T-cell (primary cell): ENCODE measurements around the gene CORIN. TPM values are rescaled to one million over a fixed set of nuclear protein-coding genes. Genes with fewer than 3 reads are reported as not detected.
"Not testable (repeated sequence)": the region's sequence is repeated elsewhere in the genome, so short reads cannot be mapped to it uniquely, and the experiment has no call there.

Experiments
- ATAC-seq, 4 experiments: fragments of 200-7000 bp in 3 of 4; fragments of 150-1000 bp in 1 of 4; cut with Tn5 transposase; replicated peaks in 1 of 4; 1 replicate in 3 of 4; 2 replicates in 1 of 4; pipeline ENCODE4 v1.10.0; 2021; ENCODE audit warnings: moderate library complexity in 3 of 4, mild to moderate bottlenecking in 2 of 4, moderate number of reproducible peaks in 1 of 4
- CTCF ChIA-PET, 2 donors: fragments of 300-600 bp; sonication (Branson Sonifier 250); formaldehyde crosslinking; loops; one replicate each; lab custom pipeline; 2022; ENCODE audit warnings: antibody characterized with exemption in 2 of 2; lab: Charles Lee
- POLR2A ChIA-PET, 2 donors: fragments of 300-600 bp; sonication (Branson Sonifier 250); formaldehyde crosslinking; loops; one replicate each; lab custom pipeline; 2022; ENCODE audit warnings: antibody characterized with exemption in 2 of 2; lab: Charles Lee
- DNase-seq, 35 experiments: peaks; one replicate each; pipeline versions ENCODE4 v3.0.0 to v3.0.0-alpha.2; 2013 to 2023
- H3K27ac ChIP-seq: one replicate; pipeline ENCODE4 v1.5.1; 2013; ENCODE audit warnings: low read length
- H3K27me3 ChIP-seq, 2 experiments: replicated peaks in 1 of 2; 1 replicate in 1 of 2; 2 replicates in 1 of 2; pipeline versions ENCODE4 v1.6.1 to v1.7.0; 2013; ENCODE audit warnings: low read length in 1 of 2, mixed read lengths in 1 of 2; ENCODE audit not compliant: control insufficient read depth in 2 of 2, insufficient read depth in 2 of 2; ENCODE audit errors: extremely low read depth in 1 of 2
- H3K36me3 ChIP-seq, 2 donors: 1 replicate in 1 of 2; 2 replicates in 1 of 2; pipeline versions ENCODE4 v1.6.1 to v1.7.0; 2013; ENCODE audit warnings: low read length in 1 of 2; ENCODE audit not compliant: control insufficient read depth in 2 of 2, insufficient read depth in 1 of 2; ENCODE audit errors: extremely low read depth in 1 of 2
- H3K4me1 ChIP-seq, 2 experiments: 1 replicate in 1 of 2; 2 replicates in 1 of 2; pipeline versions ENCODE4 v1.6.1 to v1.7.0; 2013; ENCODE audit warnings: low read length in 2 of 2, mixed read lengths in 1 of 2; ENCODE audit not compliant: insufficient read depth in 2 of 2, control insufficient read depth in 1 of 2; ENCODE audit errors: extremely low read depth in 1 of 2
- H3K4me3 ChIP-seq, 2 donors: 1 replicate in 1 of 2; 2 replicates in 1 of 2; pipeline versions ENCODE4 v1.5.1 to v1.7.0; 2013; ENCODE audit warnings: mild to moderate bottlenecking in 2 of 2, low read length in 1 of 2, moderate library complexity in 1 of 2; ENCODE audit not compliant: control insufficient read depth in 1 of 2; ENCODE audit errors: extremely low read depth in 1 of 2
- H3K9me3 ChIP-seq: 2 replicates; pipeline ENCODE4 v1.7.0; 2013
- H3K27ac Mint-ChIP-seq, 2 donors: one replicate each; pipeline ENCODE4 v1.8.0; 2020 to 2021; ENCODE audit warnings: mild to moderate bottlenecking in 2 of 2, mixed read lengths in 2 of 2
- H3K27me3 Mint-ChIP-seq, 2 donors: one replicate each; pipeline ENCODE4 v1.8.0; 2021 to 2022; ENCODE audit warnings: mixed read lengths in 2 of 2
- H3K36me3 Mint-ChIP-seq: one replicate; pipeline ENCODE4 v1.8.0; 2021; ENCODE audit warnings: mixed read lengths
- H3K4me1 Mint-ChIP-seq, 3 donors: one replicate each; pipeline ENCODE4 v1.8.0; 2020 to 2022; ENCODE audit warnings: mixed read lengths in 3 of 3, mild to moderate bottlenecking in 1 of 3
- H3K4me3 Mint-ChIP-seq, 3 donors: one replicate each; pipeline ENCODE4 v1.8.0; 2020 to 2022; ENCODE audit warnings: mild to moderate bottlenecking in 3 of 3, mixed read lengths in 3 of 3, moderate library complexity in 3 of 3
- H3K9me3 Mint-ChIP-seq, 3 donors: one replicate each; pipeline ENCODE4 v1.8.0; 2020 to 2022; ENCODE audit warnings: mixed read lengths in 3 of 3
- WGBS: methylation state at CpG from one replicate; pipeline ENCODE4 v1.1.5; 2013; ENCODE audit warnings: missing lambda C conversion rate; ENCODE audit not compliant: insufficient coverage; 5-methylcytosine and 5-hydroxymethylcytosine counted together
- total RNA-seq, 35 experiments: library from RNA in 6 of 35; stranded (reverse) in 6 of 35; fragments of 120-200 nt in 1 of 35; gene quantifications; one replicate each; pipeline versions ENCODE4 v1.2.1 to v1.2.4 and lab custom pipeline; 2013 to 2026

CORIN gene
- total RNA-seq, 5 donors from 2014 or later (not counting 1 experiment from before 2014, with no cell fraction given), result 0.44 to 0.86 (median 0.55) TPM; not detected in 1

DNA sequence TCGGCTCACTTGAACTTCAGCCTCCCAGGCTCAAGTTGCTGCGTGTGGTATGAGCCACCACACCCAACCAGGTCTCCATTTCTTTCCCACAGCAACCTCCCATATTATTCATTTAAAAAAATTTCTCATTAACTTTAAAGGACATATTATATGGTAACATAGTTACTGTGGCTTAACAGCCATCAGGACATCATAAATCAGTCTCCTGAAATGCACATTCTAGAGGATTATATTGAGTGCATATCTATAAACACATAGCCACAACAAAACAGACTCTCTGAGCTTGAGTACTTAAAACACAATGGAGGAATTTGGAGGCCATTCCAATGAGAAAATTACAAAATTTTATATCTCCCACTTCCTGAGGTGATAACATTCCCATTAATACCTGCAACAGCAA is 61.5 kb downstream of the CORIN start:
- CTCF ChIA-PET, result no interaction called here

DNA sequence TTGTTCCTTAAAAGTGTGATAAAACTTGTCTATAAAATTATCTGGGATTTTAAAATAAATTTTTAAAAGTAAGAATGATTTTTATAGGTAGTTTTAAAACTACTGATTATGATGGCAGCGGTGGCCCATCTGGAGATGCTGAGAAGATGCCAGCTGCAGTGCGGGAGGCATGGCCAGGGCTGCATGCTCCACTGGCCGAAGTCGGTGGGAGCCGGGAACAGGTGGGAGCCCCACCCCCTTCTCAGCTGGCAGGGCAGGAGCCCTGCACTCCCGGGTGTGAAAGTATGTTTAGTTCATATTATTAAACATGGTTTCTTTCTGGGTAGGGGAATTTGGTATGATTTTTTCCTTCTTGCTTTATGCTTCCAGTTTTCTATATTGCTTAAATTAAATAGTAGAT is 63.8 kb downstream of the CORIN start:
- H3K27ac Mint-ChIP-seq, result no peak overlapping the region
- H3K4me1 Mint-ChIP-seq, result no peaks in the 10 kb centered on the region
- ATAC-seq (no peak), DNase-seq (no peak)
- CTCF ChIA-PET, result interaction anchor here in 1 of 2 donors (0.7 kb wide), 1 partner anchor 17 kb away, joined by 3 read pairs; no protein-coding TSS in a partner anchor
- H3K27me3 Mint-ChIP-seq, result peaks cover 2 to 4% of the 10 kb centered on the region in 2 donors
- no peaks in the 10 kb centered on the region for H3K4me1 ChIP-seq
- H3K36me3 ChIP-seq, result no peaks in the 10 kb centered on the region
- no peak overlapping the region for H3K27ac ChIP-seq
- no peak overlapping the region for H3K4me3 Mint-ChIP-seq
- peaks cover 0 to 2% (median 0%) of the 10 kb centered on the region in 3 donors for H3K9me3 Mint-ChIP-seq
- H3K4me3 ChIP-seq, result no peak overlapping the region
- 100% methylated on average over 1 of the region's 6 CpGs for WGBS
- H3K9me3 ChIP-seq, result no peaks in the 10 kb centered on the region
- POLR2A ChIA-PET, result no interaction called here
- H3K27me3 ChIP-seq, result peaks cover 0 to 2% of the 10 kb centered on the region in 2 experiments
- no peaks in the 10 kb centered on the region for H3K36me3 Mint-ChIP-seq

More for the DNA sequence above, 61.5 kb downstream of the CORIN start:
- no peaks in the 10 kb centered on the region for H3K9me3 ChIP-seq
- POLR2A ChIA-PET, result interaction anchor here in 1 of 2 donors (0.6 kb wide), 1 partner anchor 65 kb away, joined by 3 read pairs; no protein-coding TSS in a partner anchor
- H3K27ac ChIP-seq, result no peak overlapping the region
- H3K36me3 ChIP-seq, result no peaks in the 10 kb centered on the region
- peaks cover 4 to 5% of the 10 kb centered on the region in 2 donors for H3K27me3 Mint-ChIP-seq
- peaks cover 0 to 5% of the 10 kb centered on the region in 2 experiments for H3K27me3 ChIP-seq
- no peak overlapping the region for H3K27ac Mint-ChIP-seq
- no CpG with 5 or more reads among the region's 2 CpGs for WGBS
- DNase-seq (no peak), ATAC-seq (no peak)
- H3K4me1 ChIP-seq, result no peaks in the 10 kb centered on the region
- H3K36me3 Mint-ChIP-seq, result no peaks in the 10 kb centered on the region
- H3K4me3 ChIP-seq, result no peak overlapping the region
- no peak overlapping the region for H3K4me3 Mint-ChIP-seq
- peaks cover 0 to 3% (median 2%) of the 10 kb centered on the region in 3 donors for H3K9me3 Mint-ChIP-seq
- H3K4me1 Mint-ChIP-seq, result no peaks in the 10 kb centered on the region

DNA sequence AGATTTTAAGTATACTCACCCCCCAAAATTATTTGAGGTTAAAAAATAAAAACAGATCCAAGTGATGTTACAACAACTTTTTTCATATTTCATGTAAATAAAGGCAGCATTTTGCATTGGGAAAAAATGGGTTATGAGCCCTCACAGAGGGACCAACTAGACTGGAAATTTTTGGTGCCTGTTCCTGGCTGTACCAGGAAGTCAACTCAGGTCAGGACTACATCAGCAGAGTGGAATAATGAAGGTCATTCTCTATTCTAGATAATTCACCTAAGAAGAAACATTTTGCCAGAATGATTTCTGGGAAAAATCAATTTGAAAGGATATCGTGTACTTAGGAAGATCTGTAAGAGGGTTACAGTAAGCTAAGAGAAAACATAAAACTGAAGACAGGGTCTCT is 66.8 kb downstream of the CORIN start:
- no peak for ATAC-seq
- H3K27me3 ChIP-seq, result no peaks in the 10 kb centered on the region
- peaks cover 0 to 2% (median 0%) of the 10 kb centered on the region in 3 donors for H3K9me3 Mint-ChIP-seq

DNA sequence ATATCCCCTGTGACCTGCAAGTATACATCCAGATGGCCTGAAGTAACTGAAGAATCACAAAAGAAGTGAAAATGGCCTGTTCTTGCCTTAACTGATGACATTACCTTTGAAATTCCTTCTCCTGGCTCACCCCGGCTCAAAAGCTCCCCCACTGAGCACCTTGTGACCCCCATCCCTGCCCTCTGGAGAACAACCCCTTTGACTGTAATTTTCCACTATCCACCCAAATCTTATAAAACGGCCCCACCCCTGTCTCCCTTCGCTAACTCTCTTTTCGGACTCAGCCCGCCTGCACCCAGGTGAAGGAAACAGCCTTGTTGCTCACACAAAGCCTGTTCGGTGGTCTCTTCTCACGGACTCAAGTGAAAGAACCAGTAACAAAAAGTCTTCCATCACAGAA is 69.9 kb downstream of the CORIN start:
- H3K4me1 Mint-ChIP-seq, H3K4me3 ChIP-seq, ATAC-seq, H3K4me1 ChIP-seq, H3K4me3 Mint-ChIP-seq, H3K27me3 Mint-ChIP-seq, H3K9me3 ChIP-seq, POLR2A ChIA-PET, H3K36me3 Mint-ChIP-seq, H3K36me3 ChIP-seq, DNase-seq, H3K27ac ChIP-seq, H3K27ac Mint-ChIP-seq, H3K27me3 ChIP-seq, H3K9me3 Mint-ChIP-seq: not testable (repeated sequence)
- CTCF ChIA-PET, result interaction anchor here in 1 of 2 donors (0.7 kb wide), 1 partner anchor 682 kb away, joined by 4 read pairs; no protein-coding TSS in a partner anchor
- WGBS, result 84% methylated on average over 6 of the region's 7 CpGs

More for the DNA sequence above, 66.8 kb downstream of the CORIN start:
- no peaks in the 10 kb centered on the region for H3K4me1 Mint-ChIP-seq
- Histone ChIP-seq H3K4me3 (no peak overlapping the region), H3K27ac (no peak overlapping the region), H3K36me3 (no peaks in the 10 kb centered on the region), H3K9me3 (no peaks in the 10 kb centered on the region), H3K4me1 (no peaks in the 10 kb centered on the region)
- H3K36me3 Mint-ChIP-seq, result no peaks in the 10 kb centered on the region
- ChIA-PET POLR2A (no interaction called here), CTCF (interaction anchor here in 1 of 2 donors (0.6 kb wide), 1 partner anchor 48 kb away, joined by 3 read pairs; no protein-coding TSS in a partner anchor)
- H3K27me3 Mint-ChIP-seq, result peaks cover 5 to 10% of the 10 kb centered on the region in 2 donors
- no peak for DNase-seq
- 100% methylated on average over 1 of the region's 1 CpG for WGBS
- H3K27ac Mint-ChIP-seq, result no peak overlapping the region
- H3K4me3 Mint-ChIP-seq, result no peak overlapping the region

DNA sequence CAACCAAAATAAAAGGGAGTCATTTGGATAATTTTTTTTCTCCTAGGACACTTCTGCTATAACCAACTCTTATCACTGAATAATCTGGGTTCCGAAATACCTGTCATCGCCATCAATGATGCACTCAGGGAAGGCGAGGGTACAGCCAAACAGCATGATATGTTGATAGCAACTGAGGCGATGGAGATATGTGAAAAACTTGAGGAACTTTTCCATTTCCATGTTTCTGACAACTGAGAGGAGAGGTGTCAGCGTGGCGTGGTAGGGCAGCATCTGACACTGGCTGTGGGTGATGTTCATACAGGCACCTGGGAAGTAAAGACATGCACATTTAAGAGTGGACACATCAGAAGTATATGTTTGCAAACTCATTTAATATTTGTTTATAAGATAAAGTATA is 74.6 kb downstream of the CORIN start:
- Histone ChIP-seq H3K9me3 (no peaks in the 10 kb centered on the region), H3K4me1 (no peaks in the 10 kb centered on the region), H3K4me3 (no peak overlapping the region), H3K27ac (no peak overlapping the region), H3K36me3 (no peaks in the 10 kb centered on the region), H3K27me3 (no peaks in the 10 kb centered on the region)
- Mint-ChIP-seq H3K9me3 (peaks cover 0 to 3% (median 0%) of the 10 kb centered on the region in 3 donors), H3K4me3 (no peak overlapping the region), H3K27me3 (peaks cover 5 to 7% of the 10 kb centered on the region in 2 donors), H3K27ac (no peak overlapping the region), H3K36me3 (no peaks in the 10 kb centered on the region), H3K4me1 (no peaks in the 10 kb centered on the region)
- POLR2A ChIA-PET, result no interaction called here
- DNase-seq, result no peak
- 90% methylated on average over 3 of the region's 6 CpGs for WGBS
- no peak for ATAC-seq
- CTCF ChIA-PET, result no interaction called here

DNA sequence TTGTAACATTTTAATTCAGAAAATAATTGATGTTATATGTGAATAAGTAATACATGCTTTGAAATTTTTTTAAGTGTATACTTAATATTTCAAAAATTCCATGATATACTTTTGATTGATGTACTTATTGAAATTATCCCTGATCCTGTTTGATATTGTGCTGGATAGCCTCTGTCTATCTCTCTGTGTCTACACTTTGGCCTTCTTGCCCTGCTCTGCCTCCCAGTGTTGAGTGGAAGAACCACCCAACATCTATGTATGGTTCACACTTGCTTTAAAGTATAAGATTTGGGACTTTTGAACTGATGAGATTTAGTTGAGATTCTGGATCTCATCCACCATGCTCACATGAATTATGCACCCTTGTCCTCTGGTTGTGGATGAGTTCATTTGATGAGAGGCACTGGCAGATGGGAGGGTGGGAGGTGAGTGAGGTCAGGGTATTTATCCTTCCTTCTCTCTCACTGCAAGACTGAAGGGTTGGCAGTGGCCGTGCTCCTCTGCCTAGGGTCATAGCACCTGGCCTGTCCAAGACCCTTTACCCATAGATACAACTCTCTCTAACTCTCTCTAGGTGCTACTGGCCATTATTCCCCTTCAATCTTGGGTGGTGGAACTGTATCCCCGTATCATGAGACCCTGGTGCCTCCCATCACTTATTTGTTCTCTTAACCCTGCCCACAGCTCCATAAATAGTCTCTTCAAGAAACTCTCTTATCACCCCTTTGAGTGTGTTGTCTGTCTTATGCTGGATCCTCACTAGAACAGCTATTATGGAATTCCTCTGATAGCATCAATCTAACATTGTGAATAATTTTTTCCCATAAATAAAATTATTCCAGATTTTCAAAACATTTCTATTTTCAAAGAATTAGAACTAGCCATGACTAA is 75.2 kb downstream of the CORIN start:
- H3K36me3 Mint-ChIP-seq, result no peaks in the 10 kb centered on the region
- no peak overlapping the region for H3K4me3 Mint-ChIP-seq
- Histone ChIP-seq H3K36me3 (no peaks in the 10 kb centered on the region), H3K4me1 (no peaks in the 10 kb centered on the region), H3K27ac (no peak overlapping the region), H3K9me3 (no peaks in the 10 kb centered on the region), H3K27me3 (no peaks in the 10 kb centered on the region), H3K4me3 (no peak overlapping the region)
- peaks cover 0 to 3% (median 0%) of the 10 kb centered on the region in 3 donors for H3K9me3 Mint-ChIP-seq
- no peaks in the 10 kb centered on the region for H3K4me1 Mint-ChIP-seq
- ATAC-seq (no peak), DNase-seq (no peak)
- no CpG with 5 or more reads among the region's 2 CpGs for WGBS
- CTCF ChIA-PET, result no interaction called here
- peaks cover 4 to 7% of the 10 kb centered on the region in 2 donors for H3K27me3 Mint-ChIP-seq
- POLR2A ChIA-PET, result no interaction called here
- H3K27ac Mint-ChIP-seq, result no peak overlapping the region
